K562 (cell line): ENCODE measurements around the gene MEAK7. TPM values are rescaled to one million over a fixed set of nuclear protein-coding genes. Genes with fewer than 3 reads are reported as not detected.

Experiments used
- E2F6 ChIP-seq, 2 experiments: IDR thresholded peaks; 2 replicates each; pipeline ENCODE4 v1.6.1; 2011; ENCODE audit warnings: borderline replicate concordance in 1 of 2, control low read depth in 1 of 2, low read depth in 1 of 2, low read length in 1 of 2, mild to moderate bottlenecking in 1 of 2, mixed read lengths in 1 of 2, moderate library complexity in 1 of 2; ENCODE audit not compliant: insufficient read depth in 1 of 2, insufficient read length in 1 of 2, poor library complexity in 1 of 2, severe bottlenecking in 1 of 2; ENCODE audit errors: extremely low read depth in 1 of 2
- GATAD2B ChIP-seq: fragments of 450-650 bp; IDR thresholded peaks from 2 replicates; pipeline ENCODE4 v1.6.1; 2017; ENCODE audit warnings: mild to moderate bottlenecking, borderline replicate concordance
- PRPF4 ChIP-seq: fragments of 200-400 bp; formaldehyde crosslinking; IDR thresholded peaks from one replicate; pipeline ENCODE4 v1.6.1; 2017; ENCODE audit warnings: low read length, low read depth, mild to moderate bottlenecking; ENCODE audit not compliant: insufficient read depth, poor library complexity, severe bottlenecking
- RBM34 ChIP-seq: fragments of 200-400 bp; formaldehyde crosslinking; IDR thresholded peaks from 2 replicates; pipeline ENCODE4 v1.6.1; 2018; ENCODE audit warnings: low read length, borderline replicate concordance; ENCODE audit not compliant: insufficient read depth
- ZNF740 ChIP-seq, 3 experiments: fragments of 200-800 bp in 1 of 3; sonication (Bioruptor generic) in 1 of 3; sonication (generic) in 1 of 3; formaldehyde crosslinking in 1 of 3; IDR thresholded peaks; 2 replicates each; pipeline versions ENCODE4 v1.6.1 to v1.8.0; 2016 to 2022; ENCODE audit warnings: mild to moderate bottlenecking in 2 of 3, missing compliant biosample characterization in 2 of 3, missing genetic modification characterization in 2 of 3, missing genetic modification reagents in 1 of 3
- ZNF77 ChIP-seq: fragments of 250-450 bp; sonication (Bioruptor Pico); IDR thresholded peaks from 2 replicates; pipeline ENCODE4 v1.5.0; 2020
- polyA plus RNA-seq, 8 experiments: library from polyadenylated mRNA; depleted of rRNA in 4 of 8; stranded (reverse) in 5 of 8; unstranded in 3 of 8; fragments of >200 nt; fragmentation: Nextera tagmentation in 2 of 8; fragmentation: Illumina TruSeq in 1 of 8; extraction: Ambion mirVana in 2 of 8; extraction: Trizol in 1 of 8; gene quantifications; 2 replicates each; pipeline versions ENCODE4 v1.2.1 to v1.2.3, GENCODE V29; 2011 to 2014; ENCODE audit warnings: inconsistent platforms in 1 of 8, missing spikeins in 1 of 8
- total RNA-seq, 7 experiments: library from RNA; depleted of rRNA in 6 of 7; stranded (reverse); fragments of >200 nt in 6 of 7; fragmentation: Illumina TruSeq in 2 of 7; extraction: Trizol in 2 of 7; gene quantifications; 2 replicates each; pipeline versions ENCODE4 v1.2.1 to v1.2.3, GENCODE V29; 2011 to 2021; ENCODE audit warnings: low replicate concordance in 1 of 7

The MEAK7 gene
- total and polyA plus RNA-seq, 9 of the 15 experiments (the other 6 are each of a cell fraction or from before 2014, with no cell fraction given) = 1.4 to 14.5 (median 6.3) TPM

- no peak for TF ChIP-seq ZNF740 (CRISPR knock-in tag; IDR thresholded peaks at IDR 0.05)
- TF ChIP-seq ZNF740 (tag; IDR thresholded peaks at IDR 0.05) = no peak
- no peak for TF ChIP-seq ZNF77 (CRISPR knock-in tag)
- no peak for TF ChIP-seq E2F6 (IDR thresholded peaks at IDR 0.05; ENCODE audit: borderline replicate concordance in 1 of 2, extremely low read depth in 1 of 2, insufficient read depth in 1 of 2, insufficient read length in 1 of 2, low read depth in 1 of 2, low read length in 1 of 2, poor library complexity in 1 of 2, severe bottlenecking in 1 of 2)
- TF ChIP-seq GATAD2B = no peak
- no peak for TF ChIP-seq PRPF4
- no peak for TF ChIP-seq RBM34
These were observed 22.2 kb downstream of the MEAK7 start (continued) for GRCh38 chr16:84482001-84482891.
